GM10266 (cell line): ENCODE data around the gene POLR1D.

Source experiments
- DNase-seq: peaks from one replicate; pipeline ENCODE4 v3.0.0; 2012; ENCODE audit errors: extremely low spot score
- TF ChIP-seq, protein P1 (sequence below): IDR thresholded peaks from 2 replicates; pipeline ENCODE4 v1.5.1; 2012; ENCODE audit warnings: mild to moderate bottlenecking, low read depth; ENCODE audit not compliant: control insufficient read depth, insufficient read depth; ENCODE audit errors: missing control alignments

Gene POLR1D

DNA sequence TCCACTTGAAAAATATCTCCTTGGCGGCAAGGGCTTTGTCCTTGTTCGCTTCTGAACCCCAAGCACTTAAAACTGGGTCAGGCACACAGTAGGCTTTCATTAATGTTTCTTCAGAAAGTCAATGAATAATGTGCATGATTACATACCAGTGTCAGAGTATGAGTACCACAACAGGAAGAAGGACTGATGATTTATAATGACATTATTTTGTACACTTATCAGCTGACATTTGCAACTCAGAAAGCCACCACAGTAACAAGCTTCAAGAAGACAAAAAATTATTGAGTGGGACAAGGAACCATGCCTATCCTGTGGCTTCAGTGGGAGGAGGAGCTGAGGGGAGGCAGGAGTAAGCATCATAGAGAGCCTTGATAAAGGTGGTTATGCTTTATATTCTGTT lies 10.0 kb downstream of the POLR1D start:
- TF ChIP-seq, protein P1, sequence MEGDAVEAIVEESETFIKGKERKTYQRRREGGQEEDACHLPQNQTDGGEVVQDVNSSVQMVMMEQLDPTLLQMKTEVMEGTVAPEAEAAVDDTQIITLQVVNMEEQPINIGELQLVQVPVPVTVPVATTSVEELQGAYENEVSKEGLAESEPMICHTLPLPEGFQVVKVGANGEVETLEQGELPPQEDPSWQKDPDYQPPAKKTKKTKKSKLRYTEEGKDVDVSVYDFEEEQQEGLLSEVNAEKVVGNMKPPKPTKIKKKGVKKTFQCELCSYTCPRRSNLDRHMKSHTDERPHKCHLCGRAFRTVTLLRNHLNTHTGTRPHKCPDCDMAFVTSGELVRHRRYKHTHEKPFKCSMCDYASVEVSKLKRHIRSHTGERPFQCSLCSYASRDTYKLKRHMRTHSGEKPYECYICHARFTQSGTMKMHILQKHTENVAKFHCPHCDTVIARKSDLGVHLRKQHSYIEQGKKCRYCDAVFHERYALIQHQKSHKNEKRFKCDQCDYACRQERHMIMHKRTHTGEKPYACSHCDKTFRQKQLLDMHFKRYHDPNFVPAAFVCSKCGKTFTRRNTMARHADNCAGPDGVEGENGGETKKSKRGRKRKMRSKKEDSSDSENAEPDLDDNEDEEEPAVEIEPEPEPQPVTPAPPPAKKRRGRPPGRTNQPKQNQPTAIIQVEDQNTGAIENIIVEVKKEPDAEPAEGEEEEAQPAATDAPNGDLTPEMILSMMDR, result no peak
- no peak for DNase-seq

DNA sequence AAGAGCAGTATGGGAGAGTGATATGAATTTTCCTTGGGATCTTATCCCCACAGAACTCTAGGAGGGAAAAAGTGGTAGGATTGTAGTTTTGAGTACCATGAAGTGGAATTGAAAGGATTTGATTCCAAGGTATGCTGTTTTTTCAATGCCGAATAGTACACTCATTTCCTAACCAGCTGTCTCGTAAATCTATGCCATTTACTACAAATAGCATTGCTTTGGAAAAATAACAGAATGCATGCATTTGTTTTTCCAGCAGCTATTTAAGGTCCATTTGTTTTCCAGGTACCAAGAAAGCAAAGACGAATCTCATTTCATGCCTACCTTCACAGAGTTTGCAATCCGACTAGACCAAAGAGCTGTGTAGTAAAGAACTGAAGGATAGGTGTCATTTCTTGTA lies 10.5 kb downstream of the POLR1D start:
- TF ChIP-seq, protein P1, result no peak
- no peak for DNase-seq

DNA sequence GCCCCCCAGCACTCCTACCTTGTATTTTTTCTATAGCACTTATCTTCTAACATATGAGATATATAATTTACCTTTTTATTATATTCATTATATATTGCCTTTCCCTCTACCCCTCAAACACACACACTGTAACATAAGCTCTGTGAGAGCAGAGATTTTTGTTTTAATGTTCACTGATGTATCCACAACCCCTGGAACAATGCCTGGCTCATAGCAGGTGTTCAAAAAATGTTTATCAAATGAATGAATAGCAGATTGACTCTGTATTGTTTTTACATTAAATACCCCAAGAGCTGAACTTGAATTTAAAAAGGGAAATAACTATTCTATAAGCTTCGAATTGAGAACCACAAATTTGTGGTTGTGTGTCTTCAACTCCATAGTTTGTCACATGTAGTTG lies 11.0 kb downstream of the POLR1D start:
- TF ChIP-seq, protein P1, result no peak
- no peak for DNase-seq

DNA sequence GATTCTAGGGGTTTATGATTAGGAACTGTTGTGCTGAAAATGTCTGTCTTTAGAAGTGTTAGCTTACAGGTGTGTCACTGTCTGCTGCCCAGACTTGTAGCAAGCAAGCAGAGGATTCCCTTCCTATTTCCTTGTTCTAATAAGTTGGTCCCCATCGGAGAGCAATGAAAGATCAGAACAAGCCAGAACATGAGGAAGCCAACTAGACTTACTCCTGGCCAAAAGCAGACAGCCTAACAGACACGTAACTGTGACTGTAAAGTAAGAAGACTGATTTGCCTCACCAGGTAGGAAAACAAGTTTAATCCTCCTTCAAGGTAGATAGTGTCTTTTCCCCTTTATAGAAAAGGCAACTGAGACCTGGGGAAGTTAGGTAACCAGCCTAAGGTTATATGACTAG lies 12.5 kb downstream of the POLR1D start:
- no peak for DNase-seq
- TF ChIP-seq, protein P1, result no peak

GRCh38 chr13:27634791-27635190 lies 13.1 kb downstream of the POLR1D start:
- TF ChIP-seq, protein P1, result no peak
- no peak for DNase-seq

DNA sequence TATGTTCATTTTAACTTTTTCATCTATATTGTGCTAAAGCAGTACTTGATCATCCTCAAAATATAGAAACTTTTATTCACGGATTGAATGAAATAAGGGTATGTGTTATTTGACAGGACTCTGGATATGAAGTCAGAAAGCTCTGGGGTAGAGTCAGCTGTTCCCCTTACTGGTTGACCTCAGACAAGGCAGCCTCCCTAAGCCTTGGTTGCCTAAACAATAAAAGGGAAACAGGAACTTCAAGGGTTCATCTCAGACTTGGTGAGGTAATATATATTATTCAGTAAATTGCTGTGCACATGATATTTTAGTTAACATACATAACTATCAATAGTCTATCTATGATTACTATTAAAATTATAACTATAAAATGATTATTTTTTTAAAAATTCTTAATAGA lies 13.6 kb downstream of the POLR1D start:
- no peak for DNase-seq
- TF ChIP-seq, protein P1, result no peak

GRCh38 chr13:27636589-27637288 lies 15.0 kb downstream of the POLR1D start:
- TF ChIP-seq, protein P1, result no peak
- DNase-seq, result no peak
